ENCODE measurements around the gene OR4D2.

DNA sequence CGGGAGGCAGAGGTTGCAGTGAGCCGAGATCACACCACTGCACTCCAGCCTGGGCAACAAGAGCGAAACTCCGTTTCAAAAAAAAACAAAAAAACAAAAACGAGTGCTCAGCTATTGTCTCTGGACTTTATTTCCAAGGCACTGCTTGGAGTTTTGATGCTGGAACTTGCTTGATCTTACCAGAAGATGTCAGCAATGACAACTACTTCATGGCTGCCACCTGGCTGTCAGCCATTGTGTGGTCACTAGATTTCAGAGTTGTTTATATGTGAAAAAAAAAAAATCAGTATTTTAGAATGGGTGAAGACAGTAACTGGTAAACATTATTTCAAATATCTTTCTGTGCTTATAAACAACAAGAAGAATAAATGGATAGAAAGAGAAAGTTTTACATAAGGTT, 44.9 kb upstream of the OR4D2 start:
- TF ChIP-seq POLR2A (IDR thresholded peaks at IDR 0.05) = no peak
- TF ChIP-seq, protein P1, sequence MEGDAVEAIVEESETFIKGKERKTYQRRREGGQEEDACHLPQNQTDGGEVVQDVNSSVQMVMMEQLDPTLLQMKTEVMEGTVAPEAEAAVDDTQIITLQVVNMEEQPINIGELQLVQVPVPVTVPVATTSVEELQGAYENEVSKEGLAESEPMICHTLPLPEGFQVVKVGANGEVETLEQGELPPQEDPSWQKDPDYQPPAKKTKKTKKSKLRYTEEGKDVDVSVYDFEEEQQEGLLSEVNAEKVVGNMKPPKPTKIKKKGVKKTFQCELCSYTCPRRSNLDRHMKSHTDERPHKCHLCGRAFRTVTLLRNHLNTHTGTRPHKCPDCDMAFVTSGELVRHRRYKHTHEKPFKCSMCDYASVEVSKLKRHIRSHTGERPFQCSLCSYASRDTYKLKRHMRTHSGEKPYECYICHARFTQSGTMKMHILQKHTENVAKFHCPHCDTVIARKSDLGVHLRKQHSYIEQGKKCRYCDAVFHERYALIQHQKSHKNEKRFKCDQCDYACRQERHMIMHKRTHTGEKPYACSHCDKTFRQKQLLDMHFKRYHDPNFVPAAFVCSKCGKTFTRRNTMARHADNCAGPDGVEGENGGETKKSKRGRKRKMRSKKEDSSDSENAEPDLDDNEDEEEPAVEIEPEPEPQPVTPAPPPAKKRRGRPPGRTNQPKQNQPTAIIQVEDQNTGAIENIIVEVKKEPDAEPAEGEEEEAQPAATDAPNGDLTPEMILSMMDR (IDR thresholded peaks at IDR 0.05) = no peak
